ENCODE results near the gene EXOC3. TPM values are rescaled to one million over a fixed set of nuclear protein-coding genes. Genes with fewer than 3 reads are reported as not detected.

Gene EXOC3
- total RNA-seq, 1 donor from 2014 or later: 19.2 TPM

DNA sequence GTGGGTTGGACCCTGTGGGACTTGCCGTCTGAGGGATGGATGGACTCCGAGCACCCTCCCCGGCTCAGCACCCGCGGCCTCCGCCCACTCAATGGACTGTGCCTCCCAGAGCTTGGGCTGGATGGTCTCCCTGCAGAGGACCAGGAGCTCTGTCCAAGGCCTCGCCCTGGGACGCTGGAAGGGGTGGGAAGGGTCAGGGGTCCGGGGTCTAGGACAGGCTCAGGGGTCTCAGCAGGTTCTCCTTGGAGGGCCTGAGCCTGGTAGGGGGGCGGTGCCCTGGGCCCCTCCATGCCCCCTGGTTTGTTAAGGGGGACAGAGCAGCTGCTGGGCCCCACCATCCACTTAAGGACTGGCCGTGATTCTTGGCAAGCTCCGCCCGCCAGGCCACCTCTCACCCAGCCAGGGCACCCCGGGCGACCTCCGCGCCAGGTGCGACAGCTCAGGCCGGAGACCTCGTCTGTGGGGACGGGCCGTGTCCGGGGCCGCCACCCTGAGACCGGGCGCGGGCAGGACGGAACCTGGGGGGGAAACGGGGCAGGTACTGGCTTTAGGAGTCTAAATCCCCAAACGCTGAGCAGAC, 29.2 kb downstream of the EXOC3 start:
- Mint-ChIP-seq H3K4me3 (peak overlapping the region; percentile 75), H3K9me3 (no peaks in the 10 kb centered on the region), H3K4me1 (peaks cover 15% of the 10 kb centered on the region), H3K27ac (no peak overlapping the region), H3K36me3 (no peaks in the 10 kb centered on the region), H3K27me3 (ENCODE audit: insufficient read depth, low read depth) (peaks cover 11% of the 10 kb centered on the region)
- no peak for TF ChIP-seq EZH2 (IDR thresholded peaks at IDR 0.05)
- TF ChIP-seq, protein P1, sequence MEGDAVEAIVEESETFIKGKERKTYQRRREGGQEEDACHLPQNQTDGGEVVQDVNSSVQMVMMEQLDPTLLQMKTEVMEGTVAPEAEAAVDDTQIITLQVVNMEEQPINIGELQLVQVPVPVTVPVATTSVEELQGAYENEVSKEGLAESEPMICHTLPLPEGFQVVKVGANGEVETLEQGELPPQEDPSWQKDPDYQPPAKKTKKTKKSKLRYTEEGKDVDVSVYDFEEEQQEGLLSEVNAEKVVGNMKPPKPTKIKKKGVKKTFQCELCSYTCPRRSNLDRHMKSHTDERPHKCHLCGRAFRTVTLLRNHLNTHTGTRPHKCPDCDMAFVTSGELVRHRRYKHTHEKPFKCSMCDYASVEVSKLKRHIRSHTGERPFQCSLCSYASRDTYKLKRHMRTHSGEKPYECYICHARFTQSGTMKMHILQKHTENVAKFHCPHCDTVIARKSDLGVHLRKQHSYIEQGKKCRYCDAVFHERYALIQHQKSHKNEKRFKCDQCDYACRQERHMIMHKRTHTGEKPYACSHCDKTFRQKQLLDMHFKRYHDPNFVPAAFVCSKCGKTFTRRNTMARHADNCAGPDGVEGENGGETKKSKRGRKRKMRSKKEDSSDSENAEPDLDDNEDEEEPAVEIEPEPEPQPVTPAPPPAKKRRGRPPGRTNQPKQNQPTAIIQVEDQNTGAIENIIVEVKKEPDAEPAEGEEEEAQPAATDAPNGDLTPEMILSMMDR (IDR thresholded peaks at IDR 0.05): no peak
- no peak for TF ChIP-seq EZH2phosphoT487 (IDR thresholded peaks at IDR 0.05)
- no peak for DNase-seq (ENCODE audit: low spot score)
- no peak overlapping the region for H3K27ac ChIP-seq
- no peaks in the 10 kb centered on the region for H3K36me3 ChIP-seq
- no peak overlapping the region for H3K9ac ChIP-seq
- peak overlapping the region; percentile 49 for H3K4me3 ChIP-seq
- H4K20me1 ChIP-seq (ENCODE audit: low read depth): peaks cover 40% of the 10 kb centered on the region
- peak overlapping the region; percentile 73 for H2AFZ ChIP-seq (replicated peaks)
- H3K27me3 ChIP-seq: peaks cover 41% of the 10 kb centered on the region
- H3F3A ChIP-seq (ENCODE audit: low read depth): peaks cover 8% of the 10 kb centered on the region
- H3K4me2 ChIP-seq: peak overlapping the region; percentile 81
- H3K79me2 ChIP-seq (ENCODE audit: low read depth): peaks cover 5% of the 10 kb centered on the region
- peaks cover 15% of the 10 kb centered on the region for H3K4me1 ChIP-seq
- H3K9me3 ChIP-seq (ENCODE audit: low read depth): no peaks in the 10 kb centered on the region

DNA sequence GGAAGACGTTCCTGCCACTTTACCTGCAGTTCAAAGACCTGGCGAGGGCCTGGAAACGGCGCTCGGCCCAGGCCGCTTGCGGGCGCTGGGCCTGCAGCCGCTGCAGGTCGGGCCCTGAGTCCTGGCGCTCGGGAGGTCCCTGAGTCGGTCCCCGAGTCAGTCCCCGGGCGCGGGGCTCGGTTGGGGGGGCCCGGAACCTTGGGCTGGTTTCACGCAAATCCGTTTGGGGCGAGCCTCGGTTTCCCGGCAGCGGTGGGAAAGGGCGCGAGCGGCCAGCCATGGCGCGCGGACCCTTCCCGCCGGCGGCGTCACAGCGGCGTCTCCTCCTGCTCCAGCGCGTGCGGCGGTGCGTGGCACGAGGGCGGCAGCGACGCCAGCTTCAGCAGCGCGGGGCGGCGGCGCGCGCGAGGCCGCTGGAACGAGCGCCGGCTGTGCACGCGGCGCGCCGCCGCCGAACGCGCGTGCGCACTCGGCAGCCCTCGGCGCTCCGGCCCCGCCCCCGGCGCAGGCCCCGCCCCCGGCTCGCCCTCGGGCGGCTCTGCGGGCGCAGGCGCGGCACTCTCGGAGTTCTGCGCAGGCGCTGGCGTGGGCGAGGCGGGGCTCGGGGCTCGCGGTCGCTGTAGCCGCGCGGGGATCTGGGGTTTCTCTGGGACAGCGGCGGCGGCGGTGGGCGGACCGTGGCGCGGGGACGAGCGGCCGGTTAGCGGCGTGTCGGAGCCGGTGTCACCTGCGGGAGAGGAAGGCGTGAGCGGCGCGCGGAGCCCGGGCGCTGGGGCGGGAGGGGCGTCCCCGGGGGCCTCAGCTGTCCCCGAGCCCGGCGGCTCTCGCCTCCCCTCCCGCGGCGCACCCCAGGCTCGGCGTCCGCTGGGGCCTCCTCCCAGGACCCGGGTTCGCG, 29.9 kb downstream of the EXOC3 start:
- peak overlapping the region; percentile 75 for H3K4me3 Mint-ChIP-seq
- peaks cover 5% of the 10 kb centered on the region for H3K79me2 ChIP-seq (ENCODE audit: low read depth)
- H2AFZ ChIP-seq (replicated peaks): peak overlapping the region; percentile 92
- H3K27me3 ChIP-seq: peaks cover 48% of the 10 kb centered on the region
- H3K4me1 ChIP-seq: peaks cover 15% of the 10 kb centered on the region
- H3K27me3 Mint-ChIP-seq (ENCODE audit: insufficient read depth, low read depth): peaks cover 14% of the 10 kb centered on the region
- peak overlapping the region; percentile 93 for H3K4me3 ChIP-seq
- H4K20me1 ChIP-seq (ENCODE audit: low read depth): peaks cover 40% of the 10 kb centered on the region
- H3K27ac ChIP-seq: no peak overlapping the region
- H3K9me3 ChIP-seq (ENCODE audit: low read depth): no peaks in the 10 kb centered on the region
- H3K4me2 ChIP-seq: peak overlapping the region; percentile 100
- no peaks in the 10 kb centered on the region for H3K9me3 Mint-ChIP-seq
- no peak for TF ChIP-seq EZH2 (IDR thresholded peaks at IDR 0.05)
- TF ChIP-seq, protein P1 (IDR thresholded peaks at IDR 0.05): no peak
- TF ChIP-seq EZH2phosphoT487 (IDR thresholded peaks at IDR 0.05): no peak
- no peak overlapping the region for H3K9ac ChIP-seq
- H3K4me1 Mint-ChIP-seq: peaks cover 15% of the 10 kb centered on the region
- peaks cover 8% of the 10 kb centered on the region for H3F3A ChIP-seq (ENCODE audit: low read depth)
- no peaks in the 10 kb centered on the region for H3K36me3 Mint-ChIP-seq
- peak; percentile 96 for DNase-seq (ENCODE audit: low spot score)
- no peaks in the 10 kb centered on the region for H3K36me3 ChIP-seq
- H3K27ac Mint-ChIP-seq: no peak overlapping the region

DNA sequence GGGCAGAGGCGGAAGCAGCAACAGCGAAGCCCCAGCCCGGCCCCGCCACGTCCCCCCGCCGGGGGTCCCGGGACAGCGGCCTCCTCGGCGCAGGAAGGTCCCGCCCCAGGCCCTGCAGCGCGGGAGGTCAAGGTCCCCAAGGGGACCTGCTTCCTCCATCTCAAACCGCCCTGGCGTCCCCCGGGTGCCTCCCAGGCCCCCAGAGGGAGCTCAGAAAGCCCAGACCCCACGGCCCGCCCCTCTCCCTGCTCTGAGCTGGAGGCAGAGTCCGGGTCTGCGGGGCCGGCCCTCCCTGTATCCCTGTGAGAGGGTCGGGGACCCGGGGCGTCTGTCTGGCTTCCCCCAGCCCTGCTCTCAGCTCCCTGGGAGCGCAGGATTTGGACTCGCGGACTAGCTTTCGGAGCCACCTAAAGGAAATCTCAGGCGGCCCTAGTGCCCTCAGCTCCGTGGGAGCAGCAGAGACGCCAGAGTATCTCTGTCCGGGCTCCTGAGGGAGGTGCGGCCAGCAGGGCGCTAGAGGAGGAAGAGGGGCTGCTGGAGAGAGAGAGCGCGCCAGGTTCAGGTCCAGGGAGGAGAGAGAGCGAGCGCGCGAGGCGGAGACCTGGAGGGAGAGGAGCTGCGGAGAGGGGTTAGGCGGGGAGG, 30.7 kb downstream of the EXOC3 start:
- Histone ChIP-seq H3K27ac (no peak overlapping the region), H3K9me3 (ENCODE audit: low read depth) (no peaks in the 10 kb centered on the region), H3K27me3 (peaks cover 56% of the 10 kb centered on the region), H4K20me1 (ENCODE audit: low read depth) (peaks cover 40% of the 10 kb centered on the region), H3K4me3 (peak overlapping the region; percentile 93), H3K4me1 (peaks cover 15% of the 10 kb centered on the region), H3K79me2 (ENCODE audit: low read depth) (peaks cover 5% of the 10 kb centered on the region), H3K36me3 (no peaks in the 10 kb centered on the region), H3K9ac (no peak overlapping the region), H3F3A (ENCODE audit: low read depth) (peaks cover 8% of the 10 kb centered on the region), H3K4me2 (peak overlapping the region; percentile 100), H2AFZ (replicated peaks) (peak overlapping the region; percentile 92)
- Mint-ChIP-seq H3K9me3 (no peaks in the 10 kb centered on the region), H3K4me1 (peaks cover 15% of the 10 kb centered on the region), H3K36me3 (no peaks in the 10 kb centered on the region), H3K4me3 (peak overlapping the region; percentile 88), H3K27me3 (ENCODE audit: insufficient read depth, low read depth) (peaks cover 14% of the 10 kb centered on the region), H3K27ac (no peak overlapping the region)
- peak; percentile 51 for DNase-seq (ENCODE audit: low spot score)
- TF ChIP-seq, protein P1 (IDR thresholded peaks at IDR 0.05): no peak
- peak; percentile 91 for TF ChIP-seq EZH2phosphoT487 (IDR thresholded peaks at IDR 0.05)
- TF ChIP-seq EZH2 (IDR thresholded peaks at IDR 0.05): peak; percentile 97

Measured in neural progenitor cell (in vitro differentiated cells).